MM.1S (cell line): ENCODE measurements around the gene DYRK1B.

ENCODE experiments used
- DNase-seq: peaks from one replicate; pipeline ENCODE4 v3.0.0-alpha.2; 2015
- H2AFZ ChIP-seq: fragments of 300-600 bp; sonication (generic); 2 replicates; pipeline ENCODE4 v1.6.0; 2016; ENCODE audit warnings: antibody characterized with exemption, low read length
- H3F3A ChIP-seq: fragments of 300-600 bp; sonication (generic); 2 replicates; pipeline ENCODE4 v1.6.1; 2016; ENCODE audit warnings: mild to moderate bottlenecking, antibody characterized with exemption, low read length, moderate library complexity, mixed read lengths; ENCODE audit not compliant: insufficient read depth
- H3K27ac ChIP-seq: fragments of 300-600 bp; sonication (generic); 2 replicates; pipeline ENCODE4 v1.5.1; 2016; ENCODE audit warnings: mild to moderate bottlenecking, low read length
- H3K27me3 ChIP-seq: fragments of 300-600 bp; sonication (generic); replicated peaks from 2 replicates; pipeline ENCODE4 v1.6.0; 2016; ENCODE audit warnings: low read length; ENCODE audit not compliant: insufficient read depth
- H3K36me3 ChIP-seq: fragments of 300-600 bp; sonication (generic); replicated peaks from 2 replicates; pipeline ENCODE4 v1.6.1; 2016; ENCODE audit warnings: mild to moderate bottlenecking, low read length, mixed read lengths; ENCODE audit not compliant: insufficient read depth
- H3K4me1 ChIP-seq: fragments of 300-600 bp; sonication (generic); 2 replicates; pipeline ENCODE4 v1.6.1; 2016; ENCODE audit warnings: low read length, mixed read lengths
- H3K4me2 ChIP-seq: fragments of 300-600 bp; sonication (generic); 2 replicates; pipeline ENCODE4 v1.6.0; 2016; ENCODE audit warnings: low read depth, low read length
- H3K4me3 ChIP-seq: fragments of 300-600 bp; sonication (generic); 2 replicates; pipeline ENCODE4 v1.5.1; 2016; ENCODE audit warnings: low read length, mixed read lengths
- H3K79me2 ChIP-seq: fragments of 300-600 bp; sonication (generic); 2 replicates; pipeline ENCODE4 v1.6.1; 2016; ENCODE audit warnings: mixed run types, low read length, mixed read lengths
- H3K9ac ChIP-seq: fragments of 300-600 bp; sonication (generic); 2 replicates; pipeline ENCODE4 v1.6.1; 2016; ENCODE audit warnings: low read length, mixed read lengths
- H3K9me2 ChIP-seq: fragments of 300-600 bp; sonication (generic); replicated peaks from 2 replicates; pipeline ENCODE4 v1.6.1; 2016; ENCODE audit warnings: mild to moderate bottlenecking, low read length, mixed read lengths; ENCODE audit not compliant: insufficient read depth
- H3K9me3 ChIP-seq: fragments of 300-600 bp; sonication (generic); replicated peaks from 2 replicates; pipeline ENCODE4 v1.6.1; 2016; ENCODE audit warnings: mild to moderate bottlenecking, low read length, mixed read lengths; ENCODE audit not compliant: insufficient read depth
- H4K20me1 ChIP-seq: fragments of 300-600 bp; sonication (generic); 2 replicates; pipeline ENCODE4 v1.6.1; 2016; ENCODE audit warnings: mild to moderate bottlenecking, low read length, moderate library complexity, mixed read lengths; ENCODE audit not compliant: insufficient read depth
- EZH2 ChIP-seq: fragments of 300-600 bp; sonication (generic); optimal IDR thresholded peaks from 2 replicates; pipeline ENCODE3; 2017; ENCODE audit warnings: low read depth, mild to moderate bottlenecking, antibody characterized with exemption, low read length, mixed read lengths
- EZH2phosphoT487 ChIP-seq: fragments of 300-600 bp; sonication (generic); IDR thresholded peaks from 2 replicates; pipeline ENCODE4 v1.6.1; 2018; ENCODE audit warnings: antibody characterized with exemption, low read length
- TF ChIP-seq, protein P1 (sequence below): fragments of 300-600 bp; sonication (generic); IDR thresholded peaks from 2 replicates; pipeline ENCODE4 v1.5.1; 2016; ENCODE audit warnings: antibody characterized with exemption, low read length, mixed read lengths

Gene DYRK1B

DNA sequence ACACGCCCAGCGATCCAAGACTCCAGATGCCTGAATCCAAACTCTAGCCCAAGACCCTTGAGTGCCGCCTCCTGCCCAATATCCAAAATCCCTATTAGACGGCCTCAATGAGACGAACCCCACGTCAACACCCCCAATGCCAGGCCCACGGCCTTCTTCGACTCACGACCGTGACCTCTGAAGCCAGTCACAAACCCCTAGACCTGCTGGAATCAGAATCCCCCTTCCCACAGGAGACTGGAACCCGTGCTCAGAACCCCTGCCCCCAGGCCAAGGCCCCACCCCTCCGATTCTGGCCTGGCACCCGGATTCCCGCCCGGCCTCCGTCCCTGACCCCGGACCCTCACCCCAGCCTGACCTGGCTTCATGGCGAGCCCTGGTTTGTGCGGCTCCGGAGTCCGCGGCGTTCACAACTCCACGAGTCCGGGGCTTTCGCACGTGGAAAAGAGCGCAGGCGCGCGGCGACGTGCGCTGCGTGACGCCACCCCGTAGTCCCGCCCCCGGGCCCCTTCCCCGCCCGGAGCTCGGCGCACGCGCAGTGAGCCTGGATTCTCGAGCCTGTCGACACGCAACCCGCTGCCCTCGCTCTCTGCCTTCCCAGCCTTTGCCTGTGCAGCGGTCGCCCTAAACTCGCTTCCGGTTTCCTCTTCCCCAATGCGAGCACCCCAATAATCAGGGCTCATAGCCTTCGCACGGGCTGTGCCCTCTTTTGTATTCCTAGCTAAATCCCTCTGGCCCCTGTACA is 12.1 kb upstream of the DYRK1B start, which contains the start of gene FBL:
TSS of gene FBL (minus strand) at position 447 of the 745 bp plus-strand sequence. CDS start at position 368, 79 bp downstream.
- Histone ChIP-seq H3K4me1 (peaks cover 30% of the 10 kb centered on the region), H3K4me2 (peak within 1 kb of the TSS; percentile 93), H3K27me3 (no peaks in the 10 kb centered on the region), H3K9ac (peak within 1 kb of the TSS; percentile 95), H3F3A (peaks cover 18% of the 10 kb centered on the region), H3K27ac (peak within 1 kb of the TSS; percentile 71; the same call in 1 of the 2 replicates), H3K9me3 (no peaks in the 10 kb centered on the region), H3K79me2 (peaks cover 51% of the 10 kb centered on the region), H2AFZ (peak within 1 kb of the TSS; percentile 65), H3K4me3 (peak within 1 kb of the TSS; percentile 98), H3K9me2 (no peaks in the 10 kb centered on the region), H3K36me3 (no peaks in the 10 kb centered on the region; the same call in 1 of the 2 replicates), H4K20me1 (peaks cover 26% of the 10 kb centered on the region; the same call in 1 of the 2 replicates)
- peak; percentile 97 for DNase-seq
- TF ChIP-seq, protein P1, sequence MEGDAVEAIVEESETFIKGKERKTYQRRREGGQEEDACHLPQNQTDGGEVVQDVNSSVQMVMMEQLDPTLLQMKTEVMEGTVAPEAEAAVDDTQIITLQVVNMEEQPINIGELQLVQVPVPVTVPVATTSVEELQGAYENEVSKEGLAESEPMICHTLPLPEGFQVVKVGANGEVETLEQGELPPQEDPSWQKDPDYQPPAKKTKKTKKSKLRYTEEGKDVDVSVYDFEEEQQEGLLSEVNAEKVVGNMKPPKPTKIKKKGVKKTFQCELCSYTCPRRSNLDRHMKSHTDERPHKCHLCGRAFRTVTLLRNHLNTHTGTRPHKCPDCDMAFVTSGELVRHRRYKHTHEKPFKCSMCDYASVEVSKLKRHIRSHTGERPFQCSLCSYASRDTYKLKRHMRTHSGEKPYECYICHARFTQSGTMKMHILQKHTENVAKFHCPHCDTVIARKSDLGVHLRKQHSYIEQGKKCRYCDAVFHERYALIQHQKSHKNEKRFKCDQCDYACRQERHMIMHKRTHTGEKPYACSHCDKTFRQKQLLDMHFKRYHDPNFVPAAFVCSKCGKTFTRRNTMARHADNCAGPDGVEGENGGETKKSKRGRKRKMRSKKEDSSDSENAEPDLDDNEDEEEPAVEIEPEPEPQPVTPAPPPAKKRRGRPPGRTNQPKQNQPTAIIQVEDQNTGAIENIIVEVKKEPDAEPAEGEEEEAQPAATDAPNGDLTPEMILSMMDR: no peak
- no peak for TF ChIP-seq EZH2
- TF ChIP-seq EZH2phosphoT487: no peak

DNA sequence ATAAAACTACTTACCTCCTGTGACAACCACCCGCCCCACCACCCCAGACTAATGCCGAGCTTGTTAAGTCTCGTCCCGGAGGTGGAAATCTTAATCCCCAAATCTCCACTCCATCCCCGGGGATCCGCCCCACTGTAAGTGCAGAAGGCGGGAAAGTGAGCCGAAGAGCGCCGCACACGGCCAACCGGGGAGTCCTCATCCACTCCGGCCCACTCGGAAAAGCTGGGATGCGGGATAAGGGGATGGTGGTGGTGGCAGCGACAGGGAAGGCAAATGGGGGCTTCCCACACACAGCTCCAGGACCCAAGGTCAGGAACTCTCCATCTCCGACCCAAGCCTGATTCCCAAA is 11.6 kb upstream of the DYRK1B start:
- Histone ChIP-seq H3F3A (peaks cover 18% of the 10 kb centered on the region), H2AFZ (peak overlapping the region; percentile 65), H3K27ac (peak overlapping the region; percentile 71; the same call in 1 of the 2 replicates), H3K4me1 (peaks cover 30% of the 10 kb centered on the region), H3K4me2 (peak overlapping the region; percentile 93), H3K9me2 (no peaks in the 10 kb centered on the region), H3K4me3 (peak overlapping the region; percentile 98), H3K9ac (peak overlapping the region; percentile 95), H4K20me1 (peaks cover 31% of the 10 kb centered on the region; the same call in 1 of the 2 replicates), H3K79me2 (peaks cover 56% of the 10 kb centered on the region), H3K27me3 (no peaks in the 10 kb centered on the region), H3K36me3 (no peaks in the 10 kb centered on the region; the same call in 1 of the 2 replicates), H3K9me3 (no peaks in the 10 kb centered on the region)
- TF ChIP-seq EZH2phosphoT487 (no peak), EZH2 (no peak)
- TF ChIP-seq, protein P1: no peak
- DNase-seq: no peak

GRCh38 chr19:39845172-39845571 is 11.2 kb upstream of the DYRK1B start:
- no peak for DNase-seq
- H3K36me3 ChIP-seq: no peaks in the 10 kb centered on the region; the same call in 1 of the 2 replicates
- peak overlapping the region; percentile 93 for H3K4me2 ChIP-seq
- peaks cover 60% of the 10 kb centered on the region for H3K79me2 ChIP-seq
- TF ChIP-seq, protein P1: no peak
- no peak for TF ChIP-seq EZH2phosphoT487
- no peak for TF ChIP-seq EZH2
- no peaks in the 10 kb centered on the region for H3K27me3 ChIP-seq
- H3F3A ChIP-seq: peaks cover 18% of the 10 kb centered on the region
- H3K9me3 ChIP-seq: no peaks in the 10 kb centered on the region
- H3K4me3 ChIP-seq: peak overlapping the region; percentile 98
- peaks cover 33% of the 10 kb centered on the region; the same call in 1 of the 2 replicates for H4K20me1 ChIP-seq
- no peak overlapping the region for H2AFZ ChIP-seq
- peak overlapping the region; percentile 95 for H3K9ac ChIP-seq
- no peaks in the 10 kb centered on the region for H3K9me2 ChIP-seq
- H3K4me1 ChIP-seq: peaks cover 30% of the 10 kb centered on the region
- H3K27ac ChIP-seq: peak overlapping the region; percentile 71; the same call in 1 of the 2 replicates
